ENCODE results near the gene LIN28B. TPM values are rescaled to one million over a fixed set of nuclear protein-coding genes. Genes with fewer than 3 reads are reported as not detected.

The LIN28B gene
- total RNA-seq, 1 experiment from 2014 or later, result 21.6 TPM

DNA sequence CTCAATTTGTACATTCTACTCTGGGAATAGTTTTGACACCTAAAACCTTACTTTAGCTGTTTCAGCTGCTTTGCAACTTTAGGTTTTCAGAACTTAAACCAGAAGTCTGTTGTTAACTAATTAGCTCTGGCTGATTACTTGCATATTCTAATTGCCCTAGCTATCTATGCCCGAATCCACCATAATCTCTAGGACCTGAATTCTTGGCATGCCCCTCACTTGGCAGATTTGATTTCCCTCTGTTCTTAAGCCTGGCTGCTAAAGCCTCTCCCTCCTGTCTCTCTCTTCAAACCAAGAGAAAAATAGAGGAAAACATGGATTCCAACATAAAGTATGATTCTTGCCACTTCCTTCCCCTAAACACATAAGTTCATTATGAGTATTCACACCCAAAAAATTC lies 35.0 kb upstream of the LIN28B start:
- no peaks in the 10 kb centered on the region for H3K36me3 ChIP-seq (ENCODE audit: insufficient read depth, low read length, poor library complexity, severe bottlenecking)
- POLR2A ChIA-PET (ENCODE audit: low non-redundant PET), result no interaction called here
- CTCF ChIA-PET, result no interaction called here
- H3K4me3 ChIP-seq (ENCODE audit: low read depth, low read length, poor library complexity, severe bottlenecking), result no peak overlapping the region
- H3K27me3 ChIP-seq (replicated peaks; ENCODE audit: insufficient read depth, low read depth, low read length, poor library complexity), result no peaks in the 10 kb centered on the region
- no peaks in the 10 kb centered on the region for H3K4me1 ChIP-seq (ENCODE audit: insufficient read depth, low read length, poor library complexity, severe bottlenecking)
- no peaks in the 10 kb centered on the region for H3K9me3 ChIP-seq (ENCODE audit: low read depth, low read length, poor library complexity, severe bottlenecking)
- no peak overlapping the region for H3K27ac ChIP-seq (ENCODE audit: low read depth, low read length, poor library complexity, severe bottlenecking)
- TF ChIP-seq CTCF (conservative IDR thresholded peaks at IDR 0.05; ENCODE audit: low read depth, low read length), result no peak
- TF ChIP-seq EZH2 (IDR thresholded peaks at IDR 0.05; ENCODE audit: borderline replicate concordance, low read depth, low read length, poor library complexity, severe bottlenecking), result no peak
- no peak for DNase-seq (ENCODE audit: low spot score)
- no TSS peak for BruUV-seq (replicated peaks)
- intact Hi-C loops (cut with micrococcal nuclease; ENCODE audit: unreplicated experiment), result no loop called here

DNA sequence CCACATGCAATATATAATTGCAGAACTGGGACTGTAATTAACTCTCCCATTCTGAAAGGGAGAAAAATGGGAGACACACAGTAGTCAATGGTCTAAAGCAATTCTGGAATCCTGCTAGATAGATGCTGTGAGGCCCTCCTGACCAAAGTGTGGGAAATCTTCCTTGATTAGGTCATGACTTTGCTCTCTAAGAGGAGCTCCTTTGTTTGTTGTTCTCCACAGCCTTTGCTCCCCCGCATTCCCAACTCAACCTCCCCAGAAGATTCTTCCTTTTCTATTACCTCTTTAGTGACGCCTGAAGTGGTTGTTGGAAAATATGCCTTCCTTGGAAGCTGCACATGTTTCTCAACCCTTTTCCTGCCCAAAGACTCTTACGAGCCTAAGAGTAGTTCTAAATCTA lies 28.8 kb upstream of the LIN28B start:
- intact Hi-C loops (cut with micrococcal nuclease; ENCODE audit: unreplicated experiment), result no loop called here
- BruUV-seq (replicated peaks), result no TSS peak
- TF ChIP-seq EZH2 (IDR thresholded peaks at IDR 0.05; ENCODE audit: borderline replicate concordance, low read depth, low read length, poor library complexity, severe bottlenecking) (no peak), CTCF (conservative IDR thresholded peaks at IDR 0.05; ENCODE audit: low read depth, low read length) (no peak)
- no peak overlapping the region for H3K4me3 ChIP-seq (ENCODE audit: low read depth, low read length, poor library complexity, severe bottlenecking)
- H3K27me3 ChIP-seq (replicated peaks; ENCODE audit: insufficient read depth, low read depth, low read length, poor library complexity), result no peaks in the 10 kb centered on the region
- POLR2A ChIA-PET (ENCODE audit: low non-redundant PET), result no interaction called here
- H3K27ac ChIP-seq (ENCODE audit: low read depth, low read length, poor library complexity, severe bottlenecking), result no peak overlapping the region
- H3K36me3 ChIP-seq (ENCODE audit: insufficient read depth, low read length, poor library complexity, severe bottlenecking), result no peaks in the 10 kb centered on the region
- no peaks in the 10 kb centered on the region for H3K4me1 ChIP-seq (ENCODE audit: insufficient read depth, low read length, poor library complexity, severe bottlenecking)
- CTCF ChIA-PET, result no interaction called here
- H3K9me3 ChIP-seq (ENCODE audit: low read depth, low read length, poor library complexity, severe bottlenecking), result no peaks in the 10 kb centered on the region
- no peak for DNase-seq (ENCODE audit: low spot score)

- no peak overlapping the region for H3K27ac ChIP-seq (ENCODE audit: low read depth, low read length, poor library complexity, severe bottlenecking)
- no peaks in the 10 kb centered on the region for H3K4me1 ChIP-seq (ENCODE audit: insufficient read depth, low read length, poor library complexity, severe bottlenecking)
- DNase-seq (ENCODE audit: low spot score), result no peak
- H3K36me3 ChIP-seq (ENCODE audit: insufficient read depth, low read length, poor library complexity, severe bottlenecking), result no peaks in the 10 kb centered on the region
- TF ChIP-seq CTCF (conservative IDR thresholded peaks at IDR 0.05; ENCODE audit: low read depth, low read length), result no peak
- no peak for TF ChIP-seq EZH2 (IDR thresholded peaks at IDR 0.05; ENCODE audit: borderline replicate concordance, low read depth, low read length, poor library complexity, severe bottlenecking)
- BruUV-seq (replicated peaks), result no TSS peak
- intact Hi-C loops (cut with micrococcal nuclease; ENCODE audit: unreplicated experiment), result no loop called here
- POLR2A ChIA-PET (ENCODE audit: low non-redundant PET), result no interaction called here
- CTCF ChIA-PET, result no interaction called here
- H3K9me3 ChIP-seq (ENCODE audit: low read depth, low read length, poor library complexity, severe bottlenecking), result no peaks in the 10 kb centered on the region
- no peak overlapping the region for H3K4me3 ChIP-seq (ENCODE audit: low read depth, low read length, poor library complexity, severe bottlenecking)
- H3K27me3 ChIP-seq (replicated peaks; ENCODE audit: insufficient read depth, low read depth, low read length, poor library complexity), result peaks cover 4% of the 10 kb centered on the region
Measured at GRCh38 chr6:104929353-104929752, 27.6 kb upstream of the LIN28B start.
